SK-N-SH (cell line): ENCODE measurements around the gene ME1. TPM values are rescaled to one million over a fixed set of nuclear protein-coding genes. Genes with fewer than 3 reads are reported as not detected.

Experiments used
- CTCF ChIA-PET: fragments of 300-600, 350-600 bp; formaldehyde crosslinking; extraction: SDS; loops from one replicate; lab custom pipeline; 2021; lab: Yijun Ruan, JAX
- POLR2A ChIA-PET: fragments of 350-600 bp; sonication (Branson Sonifier 250); formaldehyde crosslinking; extraction: SDS; loops from one replicate; lab custom pipeline; 2020; ENCODE audit warnings: antibody characterized with exemption, inconsistent platforms; lab: Yijun Ruan, JAX
- DNase-seq: peaks from one replicate; pipeline ENCODE4 v3.0.0; 2012
- H2AFZ ChIP-seq: fragments of 200-600 bp; sonication (generic); 2 replicates; pipeline ENCODE4 v1.8.1; 2016; ENCODE audit warnings: antibody characterized with exemption, mild to moderate bottlenecking, low read depth
- H3F3A ChIP-seq: fragments of 200-600 bp; sonication (generic); replicated peaks from 2 replicates; pipeline ENCODE3; 2016; ENCODE audit warnings: antibody characterized with exemption, mild to moderate bottlenecking; ENCODE audit not compliant: insufficient read depth
- H3K27ac ChIP-seq, 2 experiments: fragments of 200-500 bp in 1 of 2; fragments of 200-600 bp in 1 of 2; sonication (Bioruptor generic) in 1 of 2; sonication (generic), shearing (Covaris generic) in 1 of 2; 2 replicates each; pipeline versions ENCODE4 v1.5.1 to v1.6.1; 2014 to 2016; ENCODE audit warnings: low read depth in 2 of 2, inconsistent platforms in 1 of 2, low read length in 1 of 2, mild to moderate bottlenecking in 1 of 2, mixed read lengths in 1 of 2
- H3K27me3 ChIP-seq: fragments of 200-600 bp; sonication (generic), shearing (Covaris generic); 2 replicates; pipeline ENCODE4 v1.6.1; 2016; ENCODE audit warnings: mixed run types; ENCODE audit not compliant: insufficient read depth
- H3K36me3 ChIP-seq, 2 experiments: fragments of 200-500 bp in 1 of 2; fragments of 200-600 bp in 1 of 2; sonication (Bioruptor generic) in 1 of 2; sonication (generic) in 1 of 2; replicated peaks in 1 of 2; 2 replicates each; pipeline versions ENCODE3 to v1.5.1; 2014 to 2016; ENCODE audit warnings: low read length in 1 of 2, mild to moderate bottlenecking in 1 of 2; ENCODE audit not compliant: insufficient read depth in 2 of 2, control insufficient read depth in 1 of 2
- H3K4me1 ChIP-seq, 2 experiments: fragments of 200-500 bp in 1 of 2; fragments of 200-600 bp in 1 of 2; sonication (Bioruptor generic) in 1 of 2; sonication (generic), shearing (Covaris generic) in 1 of 2; 2 replicates each; pipeline versions ENCODE4 v1.5.1 to v1.6.1; 2014 to 2016; ENCODE audit warnings: low read depth in 1 of 2, low read length in 1 of 2, mixed run types in 1 of 2; ENCODE audit not compliant: insufficient read depth in 2 of 2, control insufficient read depth in 1 of 2
- H3K4me2 ChIP-seq: fragments of 200-600 bp; sonication (generic), shearing (Covaris generic); 2 replicates; pipeline ENCODE4 v1.6.1; 2017; ENCODE audit warnings: mixed run types
- H3K4me3 ChIP-seq, 2 experiments: fragments of 200-500 bp in 1 of 2; fragments of 200-600 bp in 1 of 2; sonication (Bioruptor generic) in 1 of 2; sonication (generic), shearing (Covaris generic) in 1 of 2; 2 replicates each; pipeline versions ENCODE4 v1.5.1 to v1.8.1; 2014 to 2016; ENCODE audit warnings: low read depth in 2 of 2, inconsistent platforms in 1 of 2, low read length in 1 of 2, mild to moderate bottlenecking in 1 of 2, mixed read lengths in 1 of 2, moderate library complexity in 1 of 2
- H3K79me2 ChIP-seq: fragments of 200-600 bp; sonication (generic); 2 replicates; pipeline ENCODE4 v1.8.1; 2017; ENCODE audit warnings: mild to moderate bottlenecking; ENCODE audit not compliant: insufficient read depth
- H3K9ac ChIP-seq: fragments of 200-600 bp; sonication (generic); 2 replicates; pipeline ENCODE4 v1.6.1; 2017; ENCODE audit warnings: mixed run types
- H3K9me2 ChIP-seq: fragments of 200-600 bp; sonication (generic); 2 replicates; pipeline ENCODE4 v1.6.1; 2017; ENCODE audit warnings: mixed run types
- H3K9me3 ChIP-seq: fragments of 200-600 bp; sonication (generic); 2 replicates; pipeline ENCODE4 v1.6.1; 2017; ENCODE audit warnings: mixed run types, mild to moderate bottlenecking, moderate library complexity
- H4K20me1 ChIP-seq: fragments of 200-600 bp; sonication (generic); 2 replicates; pipeline ENCODE4 v1.6.1; 2017; ENCODE audit warnings: mild to moderate bottlenecking, mixed run types; ENCODE audit not compliant: insufficient read depth
- ELF1 ChIP-seq: IDR thresholded peaks from 2 replicates; pipeline ENCODE4 v1.4.0; 2012
- EP300 ChIP-seq, 2 experiments: IDR thresholded peaks; 2 replicates each; pipeline versions ENCODE4 v1.4.0 to v1.6.1; 2012; ENCODE audit warnings: borderline replicate concordance in 1 of 2, low read depth in 1 of 2, low read length in 1 of 2
- NFIC ChIP-seq: IDR thresholded peaks from 2 replicates; pipeline ENCODE4 v1.4.0; 2012; ENCODE audit warnings: borderline replicate concordance
- SIN3A ChIP-seq: IDR thresholded peaks from 2 replicates; pipeline ENCODE4 v1.6.1; 2012; ENCODE audit warnings: low read depth, mild to moderate bottlenecking, low read length, moderate library complexity, borderline replicate concordance
- SMC3 ChIP-seq: IDR thresholded peaks from 2 replicates; pipeline ENCODE4 v1.6.1; 2012; ENCODE audit warnings: low read depth, low read length, improper control_type of control experiment
- TAF1 ChIP-seq: IDR thresholded peaks from 2 replicates; pipeline ENCODE4 v1.6.1; 2012; ENCODE audit warnings: low read depth, mild to moderate bottlenecking, low read length, moderate library complexity, borderline replicate concordance
- TEAD4 ChIP-seq: IDR thresholded peaks from 2 replicates; pipeline ENCODE4 v1.4.0; 2012; ENCODE audit warnings: mild to moderate bottlenecking, borderline replicate concordance; ENCODE audit not compliant: insufficient read depth
- USF2 ChIP-seq: fragments of 150-350 bp; IDR thresholded peaks from 2 replicates; pipeline ENCODE4 v1.6.1; 2017; ENCODE audit warnings: antibody characterized with exemption, low read length, low read depth, borderline replicate concordance
- WGBS: methylation state at CpG from one replicate; pipeline ENCODE4 v1.1.6; 2017; ENCODE audit warnings: low lambda C conversion rate; 5-methylcytosine and 5-hydroxymethylcytosine counted together
- polyA plus RNA-seq, 3 experiments: library from polyadenylated mRNA; depleted of rRNA; stranded (reverse); fragments of >200 nt; gene quantifications; 2 replicates each; pipeline ENCODE4 v1.2.3, GENCODE V29; 2012

Gene ME1
- polyA plus RNA-seq, 1 of the 3 experiments (the other 2 are of a cell fraction) = 4.9 TPM

DNA sequence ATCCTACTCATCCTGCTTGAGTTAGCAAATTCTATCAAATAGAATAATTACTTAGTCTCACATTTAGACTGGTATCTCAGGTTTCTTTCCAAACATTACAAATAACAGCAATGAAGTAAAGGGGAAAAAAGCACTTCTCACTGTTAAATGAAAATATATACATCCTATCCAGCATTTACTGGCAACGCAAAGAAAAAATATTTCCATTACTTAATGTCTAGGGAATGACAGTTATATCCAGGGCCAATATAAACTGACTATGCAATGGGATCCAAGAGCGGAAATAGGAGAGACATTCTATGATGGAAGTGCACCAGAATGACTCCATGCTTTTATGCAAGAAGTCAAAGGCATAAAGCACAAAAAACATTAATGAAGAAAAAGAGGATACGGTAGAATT lies 60.3 kb downstream of the ME1 start:
- Histone ChIP-seq H3K27me3 (no peaks in the 10 kb centered on the region), H3K36me3 (no peaks in the 10 kb centered on the region), H3F3A (no peaks in the 10 kb centered on the region), H4K20me1 (no peaks in the 10 kb centered on the region), H3K4me3 (no peak overlapping the region), H3K9ac (no peak overlapping the region), H2AFZ (no peak overlapping the region), H3K27ac (no peak overlapping the region), H3K4me1 (peaks cover 0 to 25% of the 10 kb centered on the region in 2 experiments; a peak in 2 of 4 replicates), H3K79me2 (no peaks in the 10 kb centered on the region), H3K9me3 (no peaks in the 10 kb centered on the region), H3K4me2 (no peak overlapping the region), H3K9me2 (no peaks in the 10 kb centered on the region)
- no peak for TF ChIP-seq TAF1
- TF ChIP-seq NFIC = no peak
- TF ChIP-seq SIN3A = no peak
- no peak for TF ChIP-seq EP300 (IDR thresholded peaks at IDR 0.05; ENCODE audit: borderline replicate concordance in 1 of 2, low read depth in 1 of 2, low read length in 1 of 2)
- no peak for TF ChIP-seq ELF1
- ChIA-PET CTCF (no interaction called here), POLR2A (no interaction called here)
- 89% methylated on average over 3 of the region's 3 CpGs for WGBS
- DNase-seq = no peak

DNA sequence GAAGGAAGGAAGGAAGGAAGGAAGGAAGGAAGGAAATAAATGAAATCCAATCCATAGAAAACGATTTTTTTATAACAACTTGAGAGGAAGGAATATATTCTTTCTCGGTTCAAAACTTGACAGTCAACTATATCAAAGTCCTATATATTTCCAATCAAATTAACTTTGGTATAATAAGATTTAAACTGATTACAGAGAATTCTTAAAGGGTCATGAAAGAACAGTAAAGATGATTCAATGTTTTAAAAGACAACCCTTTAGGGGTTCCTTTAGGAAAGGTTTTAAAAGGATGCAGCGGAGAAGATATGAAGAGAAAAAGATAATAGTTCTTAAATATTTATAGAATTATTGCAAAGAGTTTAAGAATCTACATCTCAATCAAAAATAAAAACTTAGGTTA lies 61.2 kb downstream of the ME1 start:
- 93% methylated on average over 3 of the region's 3 CpGs for WGBS
- Histone ChIP-seq H2AFZ (no peak overlapping the region), H3K4me2 (no peak overlapping the region), H3K4me3 (no peak overlapping the region), H3K36me3 (no peaks in the 10 kb centered on the region), H3K9me2 (no peaks in the 10 kb centered on the region), H3K27ac (no peak overlapping the region), H3K79me2 (no peaks in the 10 kb centered on the region), H3K4me1 (peaks cover 0 to 25% of the 10 kb centered on the region in 2 experiments; a peak in 2 of 4 replicates), H3F3A (no peaks in the 10 kb centered on the region), H3K9ac (no peak overlapping the region), H3K27me3 (no peaks in the 10 kb centered on the region), H3K9me3 (no peaks in the 10 kb centered on the region), H4K20me1 (no peaks in the 10 kb centered on the region)
- CTCF ChIA-PET = no interaction called here
- no peak for DNase-seq
- no peak for TF ChIP-seq SIN3A
- POLR2A ChIA-PET = no interaction called here

DNA sequence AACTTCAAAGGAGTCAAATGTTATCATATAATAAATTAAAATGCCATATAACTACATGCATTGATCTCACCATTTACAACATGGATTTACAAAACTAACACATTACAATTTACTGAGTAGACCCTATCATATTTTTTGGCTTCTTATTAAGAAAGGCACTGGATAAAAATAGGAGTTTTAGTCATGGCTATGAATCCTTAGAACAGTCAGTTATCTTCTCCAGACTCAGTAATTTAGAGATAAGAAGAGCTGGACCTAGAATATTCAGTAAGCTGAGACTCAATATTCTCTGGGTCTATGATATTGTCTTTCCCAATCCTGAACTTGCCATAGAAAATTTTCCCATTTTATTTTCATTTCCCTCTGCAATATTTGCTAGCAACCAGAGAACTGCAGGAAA lies 62.3 kb downstream of the ME1 start:
- ChIA-PET CTCF (no interaction called here), POLR2A (no interaction called here)
- Histone ChIP-seq H3K36me3 (no peaks in the 10 kb centered on the region), H3K4me1 (peaks cover 0 to 25% of the 10 kb centered on the region in 2 experiments; a peak in 2 of 4 replicates), H3K9me3 (no peaks in the 10 kb centered on the region), H2AFZ (no peak overlapping the region), H3K27me3 (no peaks in the 10 kb centered on the region), H3K79me2 (no peaks in the 10 kb centered on the region), H3K4me2 (no peak overlapping the region), H3K9ac (no peak overlapping the region), H3K27ac (no peak overlapping the region), H3K4me3 (no peak overlapping the region), H3K9me2 (no peaks in the 10 kb centered on the region), H3F3A (no peaks in the 10 kb centered on the region), H4K20me1 (no peaks in the 10 kb centered on the region)
- TF ChIP-seq NFIC (no peak), TEAD4 (no peak), SMC3 (no peak), USF2 (no peak)
- DNase-seq = no peak
